Measurements from ENCODE around the gene TMEM151B.
"Not testable (repeated sequence)": the region's sequence is repeated elsewhere in the genome, so short reads cannot be mapped to it uniquely, and the experiment has no call there.

Gene TMEM151B

DNA sequence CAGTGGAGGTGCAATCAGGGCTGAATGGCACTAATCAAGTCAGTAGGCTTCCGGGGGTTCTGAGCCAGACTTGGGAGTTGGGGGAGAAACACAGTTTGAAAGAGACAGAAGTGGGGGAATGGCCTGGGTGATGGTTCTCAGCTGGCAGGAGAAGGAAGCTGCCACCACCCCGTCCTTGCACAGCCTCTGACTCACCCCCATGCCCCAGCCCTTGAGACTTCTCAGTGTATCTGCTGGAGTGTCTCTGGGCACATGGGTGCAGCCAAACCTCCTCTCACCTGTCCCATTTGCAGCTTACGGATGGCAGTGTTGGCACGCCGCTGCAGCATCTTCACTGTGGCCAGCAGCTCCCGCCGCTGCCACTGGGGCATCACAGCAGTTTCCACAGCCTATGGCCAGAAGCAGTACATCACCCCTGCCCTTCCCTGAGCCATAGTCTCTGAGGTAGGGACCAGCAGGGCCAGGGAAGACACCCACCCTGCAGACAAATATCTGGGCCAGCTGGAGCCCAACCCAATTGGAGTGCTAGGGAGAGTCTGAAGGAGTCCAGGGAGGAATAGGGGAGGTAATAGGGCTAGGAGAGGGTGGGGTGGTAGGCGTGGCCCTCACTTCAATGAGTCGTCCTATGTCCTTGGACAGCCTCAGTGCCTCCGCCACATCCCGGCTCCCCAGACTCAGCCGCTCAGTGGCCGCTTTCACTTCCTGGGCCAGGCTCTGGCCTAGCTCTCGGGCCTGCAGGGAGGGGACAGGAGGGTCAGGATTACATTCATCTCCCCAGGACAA lies 31.7 kb downstream of the TMEM151B start:
- no peak for DNase-seq

DNA sequence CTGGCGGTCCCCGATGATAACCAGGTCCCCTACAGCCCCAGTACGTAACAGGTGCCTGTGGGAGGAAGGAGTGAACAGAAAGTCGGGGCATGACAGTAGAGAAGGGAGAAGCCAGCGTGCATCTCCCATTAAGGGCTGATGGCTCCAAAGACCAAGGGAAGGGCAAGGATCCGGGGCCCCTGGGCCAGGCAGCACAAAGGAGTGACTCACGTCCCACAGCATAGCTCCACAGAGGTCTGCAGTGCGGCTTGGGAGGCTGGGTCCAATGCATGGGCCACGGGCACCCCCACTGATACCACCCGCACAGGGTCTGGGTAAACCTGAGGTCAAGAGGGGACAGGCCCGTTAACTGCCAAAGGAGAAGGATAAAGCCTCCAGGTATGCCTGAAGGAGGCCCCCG lies 32.6 kb downstream of the TMEM151B start:
- DNase-seq: no peak

DNA sequence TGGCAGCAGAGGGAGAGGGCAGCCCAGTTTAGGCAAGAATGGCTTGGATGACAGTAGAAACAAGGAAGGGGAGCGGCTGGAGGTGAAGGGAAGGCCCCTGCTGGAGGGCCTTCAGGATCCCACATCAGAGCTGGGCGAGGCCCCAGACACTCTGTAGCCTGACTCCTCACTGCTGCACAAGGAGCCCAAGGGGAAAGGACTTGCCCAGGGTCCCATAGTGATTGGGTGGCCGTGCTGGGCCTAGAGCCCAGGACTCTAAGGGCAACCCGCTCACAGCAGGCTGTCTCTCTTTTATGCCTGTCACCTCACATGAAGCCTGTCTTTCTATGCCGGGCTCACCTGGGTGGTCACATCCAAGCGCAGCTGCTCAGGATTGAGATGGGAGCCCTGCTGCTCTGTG lies 33.6 kb downstream of the TMEM151B start:
- no peak for DNase-seq

DNA sequence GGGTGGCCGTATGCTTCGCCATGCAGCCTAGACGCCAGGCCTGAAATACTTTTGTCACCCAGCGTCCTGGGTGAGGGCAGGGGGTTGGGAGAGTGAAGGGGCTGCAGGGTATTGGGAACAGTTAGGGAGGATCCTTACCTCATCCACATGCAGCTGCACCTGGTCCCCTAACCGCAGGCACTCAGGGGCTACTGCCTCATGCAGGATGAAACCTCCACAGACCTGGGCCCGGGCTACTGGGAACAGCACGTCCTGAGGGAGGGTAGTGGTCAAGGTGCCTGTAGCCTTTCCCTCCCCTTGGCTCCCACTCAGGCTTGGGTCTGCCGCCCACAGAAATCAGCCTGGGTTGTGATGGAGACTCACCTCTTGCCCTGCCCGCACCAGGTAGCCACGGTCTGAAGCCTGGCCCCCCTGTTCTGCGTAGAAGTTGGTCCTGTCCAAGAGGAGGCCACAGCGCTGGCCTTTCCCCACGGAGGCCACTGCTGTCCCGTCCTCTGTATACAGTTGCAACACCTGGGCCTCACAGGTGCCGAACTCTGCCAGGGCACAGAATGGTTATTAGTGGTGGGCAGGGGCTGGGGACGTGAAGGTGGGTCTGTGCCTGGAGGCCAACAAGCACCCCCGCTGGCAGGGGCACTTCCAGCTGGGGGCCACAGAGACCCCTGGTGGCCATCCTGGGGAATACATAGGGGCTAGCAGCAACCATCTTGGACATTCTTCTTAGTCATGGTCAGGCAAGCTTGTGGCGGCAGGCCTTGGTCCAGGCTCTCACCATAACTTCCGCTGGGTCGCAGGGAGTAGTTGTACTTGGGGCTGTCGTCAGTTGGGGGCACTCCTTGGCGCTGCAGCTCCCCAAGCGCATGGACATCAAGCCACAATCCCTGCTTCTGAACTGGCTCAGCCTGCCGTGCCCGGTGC lies 34.3 kb downstream of the TMEM151B start:
- peak in 12 of 56 donors; percentile 8 to 34 (median 16) for DNase-seq

DNA sequence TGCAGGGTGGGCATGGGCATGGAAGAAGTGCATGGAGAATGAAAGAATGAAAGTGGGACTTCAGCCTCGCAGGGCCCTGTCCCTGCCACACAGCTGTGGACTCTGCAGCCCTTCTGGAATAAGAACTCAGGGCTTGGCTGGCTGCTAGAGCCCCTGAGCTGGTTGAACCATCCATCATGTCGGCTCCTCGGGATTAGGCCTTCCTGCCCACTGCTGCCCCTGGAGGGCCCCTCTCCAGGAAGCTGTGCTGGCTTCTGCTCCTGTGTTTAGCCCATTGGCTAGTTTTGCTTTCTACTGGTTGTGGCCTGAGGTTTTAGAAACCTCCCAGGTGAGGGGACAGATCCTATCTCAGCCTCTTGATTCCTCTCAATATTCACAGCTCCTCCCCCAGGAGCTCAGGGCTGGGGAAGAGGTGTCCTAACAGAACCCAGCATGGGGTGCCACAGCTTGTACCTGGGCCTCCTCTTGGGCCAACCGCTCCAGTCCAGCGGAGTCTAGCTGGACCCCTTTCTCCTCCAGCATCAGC lies 35.0 kb downstream of the TMEM151B start:
- no peak for DNase-seq

DNA sequence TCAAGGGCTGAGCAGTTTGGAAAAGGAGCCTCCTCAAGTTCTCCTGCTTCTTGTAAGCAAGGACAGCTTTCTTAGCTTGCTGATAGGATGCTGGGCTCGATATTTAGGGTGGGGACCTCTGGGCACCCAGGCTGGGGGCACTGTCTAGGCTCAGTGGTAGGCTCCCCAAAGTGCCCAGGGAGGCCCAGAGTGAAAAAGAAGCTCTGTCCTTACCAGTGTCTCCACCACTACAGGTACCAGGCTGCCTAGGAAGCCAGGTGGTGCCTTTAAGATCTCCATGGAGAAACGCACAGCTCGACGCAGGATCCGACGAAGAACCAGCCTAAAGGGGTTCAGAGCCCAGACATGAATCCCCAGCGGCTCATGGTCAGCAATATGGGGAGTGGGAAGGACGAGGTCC lies 36.5 kb downstream of the TMEM151B start:
- no peak for DNase-seq

DNA sequence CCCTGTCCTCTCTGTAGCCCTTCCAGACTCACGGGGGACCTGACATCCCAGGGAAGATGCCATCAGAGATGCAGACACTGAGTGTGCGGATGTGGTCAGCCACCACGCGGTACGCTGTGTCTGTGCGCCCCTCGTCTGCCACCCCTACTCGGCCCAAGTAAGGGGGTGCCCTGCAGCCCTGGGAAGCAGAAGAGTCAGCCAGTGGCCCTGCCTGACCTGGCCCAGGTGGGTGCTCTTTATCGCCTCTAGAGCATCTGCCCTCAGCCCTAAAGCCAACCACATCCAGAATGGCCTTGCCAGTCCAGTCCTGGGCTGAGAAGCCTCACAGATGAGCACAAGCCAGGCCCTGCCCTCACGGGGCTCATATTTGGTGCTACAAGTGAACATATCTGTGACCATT lies 37.0 kb downstream of the TMEM151B start:
- DNase-seq: no peak

DNA sequence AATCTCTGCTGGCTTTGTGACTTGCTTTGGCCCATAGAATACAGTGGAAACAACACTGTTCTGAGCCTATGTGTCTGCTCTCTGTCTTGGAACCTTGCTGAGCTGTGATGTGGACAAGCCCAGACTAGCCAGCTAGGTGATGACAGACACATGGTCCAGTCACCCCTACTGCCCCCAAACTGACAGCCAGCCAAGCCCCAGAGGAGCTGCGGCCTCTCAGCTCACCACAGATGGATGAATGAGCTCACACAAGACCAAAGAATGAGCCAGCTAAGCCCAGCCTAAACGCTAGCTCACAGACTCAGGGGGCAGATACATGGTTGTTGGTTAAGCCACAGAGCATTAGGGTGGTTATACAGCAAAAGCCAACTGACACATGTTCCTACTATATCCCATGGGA lies 38.8 kb downstream of the TMEM151B start:
- DNase-seq: no peak

DNA sequence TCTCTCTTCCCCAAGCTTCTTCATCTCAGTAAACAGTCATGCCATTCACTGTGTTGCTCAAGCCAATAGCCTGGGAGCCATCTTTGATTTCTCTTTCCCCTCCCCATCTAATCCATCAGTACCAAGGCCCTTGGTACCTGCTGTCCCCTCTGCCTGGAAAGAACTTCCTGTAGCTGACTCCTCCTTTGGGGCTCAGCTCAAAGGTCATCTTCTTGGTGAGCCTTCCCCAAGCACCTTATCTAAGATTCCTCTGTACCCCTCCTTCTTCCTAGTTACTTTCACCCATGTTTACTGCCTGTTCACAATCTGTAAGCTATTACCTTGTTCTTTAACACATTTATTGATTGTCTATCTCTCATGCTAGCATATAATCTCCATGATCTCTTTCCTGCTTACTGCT lies 39.4 kb downstream of the TMEM151B start:
- DNase-seq: no peak

DNA sequence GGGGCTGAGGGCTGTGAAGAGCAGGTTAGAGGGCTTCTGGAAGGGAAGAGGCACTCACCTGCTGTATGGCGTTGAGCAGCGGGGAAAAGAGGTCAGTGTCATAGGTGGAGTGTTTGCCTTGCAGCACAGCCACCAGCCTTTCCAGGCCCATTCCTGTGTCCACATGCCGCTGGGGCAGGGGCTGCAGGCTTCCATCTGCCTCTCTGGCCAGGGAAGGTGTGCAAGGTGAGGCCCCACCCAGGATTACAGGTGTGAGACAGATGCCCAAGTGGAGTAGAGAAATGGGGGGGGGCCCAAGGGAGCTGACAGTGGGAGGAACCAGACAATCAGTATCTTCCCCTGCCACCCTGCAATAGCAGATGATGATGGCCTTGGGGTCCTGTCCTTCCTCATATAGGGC lies 40.0 kb downstream of the TMEM151B start:
- DNase-seq: no peak

DNA sequence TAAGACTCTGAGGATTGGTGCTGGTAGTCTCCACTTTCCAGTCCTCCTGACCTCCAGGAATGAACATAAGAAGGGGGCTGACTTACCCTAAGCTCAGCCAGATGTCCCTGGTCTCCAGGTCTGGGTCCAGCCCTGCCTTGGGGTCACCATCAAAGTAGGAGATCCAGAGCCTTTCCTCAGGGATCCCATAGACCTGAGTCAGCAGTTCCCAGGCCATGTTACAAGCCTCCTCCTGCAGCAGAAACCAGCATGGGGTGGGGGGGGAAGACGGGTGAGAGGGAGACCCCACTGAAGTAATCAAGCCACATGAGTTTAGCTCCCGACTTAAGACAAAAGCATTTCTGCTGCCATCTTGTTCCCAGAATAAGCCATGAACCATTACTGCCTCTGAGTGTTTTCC lies 41.1 kb downstream of the TMEM151B start:
- DNase-seq: no peak

DNA sequence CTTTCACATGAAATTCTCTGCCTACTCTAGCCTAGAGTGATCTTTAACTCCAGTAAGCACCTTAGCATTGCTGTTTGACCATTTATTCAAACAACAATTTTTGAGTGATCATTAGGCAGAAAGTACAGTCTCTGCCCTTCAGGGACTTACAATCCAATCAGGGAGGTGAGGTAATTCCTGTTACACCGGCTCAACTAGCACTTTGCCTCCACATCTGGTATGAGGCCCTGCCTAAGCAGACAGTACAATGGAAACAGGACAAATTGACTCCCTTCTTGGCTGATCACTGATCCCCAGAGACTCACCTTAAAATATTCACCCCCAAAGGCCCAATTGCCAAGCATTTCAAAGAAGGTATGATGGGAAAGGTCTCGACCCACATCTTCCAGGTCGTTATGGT lies 41.5 kb downstream of the TMEM151B start:
- no peak for DNase-seq

DNA sequence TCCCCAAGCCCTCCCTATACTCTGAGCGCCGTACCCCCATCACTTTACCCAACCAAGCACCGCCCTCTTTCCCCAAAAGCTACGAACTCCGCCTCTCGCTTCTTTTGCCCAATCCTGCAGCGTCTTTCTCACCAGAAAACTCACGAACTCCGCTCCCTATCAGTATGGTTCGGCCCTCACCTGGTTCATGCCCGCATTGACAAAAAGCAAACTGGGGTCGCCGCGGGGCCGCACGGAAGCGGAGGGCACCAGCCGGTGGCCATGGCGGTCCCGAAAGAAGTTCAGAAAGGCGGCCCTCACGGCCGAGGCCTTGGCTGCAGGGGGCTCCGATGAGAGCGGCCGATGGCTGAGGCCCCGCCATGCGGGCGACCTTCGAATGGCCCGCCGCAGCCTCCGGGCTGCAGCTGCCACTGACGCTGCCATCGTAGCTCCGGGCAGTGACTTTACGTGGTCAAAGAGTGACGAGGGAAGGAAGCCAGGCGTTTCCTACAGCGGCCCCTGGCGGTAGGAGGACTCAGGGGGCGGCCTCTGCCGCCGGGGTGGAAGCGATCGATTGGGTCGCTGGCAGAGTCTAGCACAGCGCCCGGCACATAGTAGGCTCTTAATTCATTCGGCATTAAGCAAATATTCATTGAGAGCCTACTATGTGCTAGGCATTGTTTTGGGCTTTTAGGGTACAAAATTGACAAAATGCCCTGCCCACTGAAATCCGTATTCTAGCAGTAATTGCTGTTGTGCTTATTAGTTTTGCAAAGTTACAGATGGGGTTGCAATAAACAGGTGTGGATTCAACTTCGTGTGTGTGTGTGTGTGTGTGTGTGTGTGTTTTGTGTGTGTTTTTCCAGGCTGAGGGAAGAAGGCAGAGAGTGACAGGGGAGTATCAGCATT lies 42.9 kb downstream of the TMEM151B start, which contains the start of gene AARS2:
Gene AARS2 (minus strand): TSS at position 447 of the 888 bp plus-strand sequence. CDS start 24 bp downstream, at position 423.
- DNase-seq: peak; percentile 9 to 86 (median 66)

DNA sequence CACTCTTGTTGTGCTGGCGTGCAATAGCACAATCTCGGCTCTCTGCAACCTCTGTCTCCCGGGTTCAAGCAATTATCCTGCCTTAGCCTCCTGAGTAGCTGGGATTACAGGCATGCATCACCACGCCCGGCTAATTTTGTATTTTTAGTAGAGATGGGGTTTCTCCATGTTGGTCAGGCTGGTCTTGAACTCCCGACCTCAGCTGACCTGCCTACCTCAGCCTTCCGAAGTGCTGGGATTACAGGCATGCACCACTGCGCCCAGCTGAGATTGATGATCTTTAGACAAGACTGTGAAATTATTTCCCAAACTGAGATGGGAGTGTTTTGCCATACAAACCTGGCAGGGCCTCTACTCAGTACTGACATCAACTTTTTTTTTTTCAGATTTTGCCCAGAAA lies 44.4 kb downstream of the TMEM151B start:
- DNase-seq: not testable (repeated sequence)

DNA sequence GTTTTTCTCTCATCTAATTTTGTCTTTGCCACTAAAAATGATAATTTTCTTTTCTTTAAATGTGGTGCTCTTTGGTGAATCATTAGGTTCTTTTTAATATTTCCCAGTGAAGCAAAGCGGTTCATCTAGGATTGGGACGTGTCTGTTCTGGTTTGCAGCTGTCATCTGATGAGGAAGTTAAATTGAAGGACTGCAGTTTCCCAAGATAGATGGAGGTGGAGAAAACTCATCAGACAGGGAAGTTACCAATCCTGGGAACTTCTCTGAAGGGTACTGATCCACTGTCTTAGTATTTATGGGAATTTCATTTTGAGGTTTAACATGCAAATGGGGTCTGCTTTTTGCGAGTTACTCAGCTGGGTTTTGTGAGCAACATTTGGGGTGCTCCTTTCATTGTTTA lies 45.3 kb downstream of the TMEM151B start:
- DNase-seq: no peak

DNA sequence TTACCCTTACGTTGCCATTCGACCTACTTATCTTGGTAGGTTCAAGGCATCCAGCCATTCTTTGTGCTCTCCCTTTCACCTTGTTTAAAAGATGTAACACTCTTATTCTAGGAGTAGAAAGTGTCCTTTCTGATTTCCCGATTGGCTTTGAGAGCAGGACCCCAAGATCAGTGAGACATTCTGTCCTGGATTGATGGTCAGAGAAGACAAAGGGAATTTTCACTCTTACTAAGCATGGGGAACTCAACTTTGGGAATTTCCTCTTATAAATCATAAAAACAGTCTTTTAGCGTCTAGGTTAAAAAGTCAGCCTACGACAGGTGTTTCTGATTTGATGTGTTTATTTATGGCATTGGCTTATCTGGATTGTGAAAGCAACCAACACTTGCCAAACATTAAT lies 45.7 kb downstream of the TMEM151B start:
- no peak for DNase-seq

DNA sequence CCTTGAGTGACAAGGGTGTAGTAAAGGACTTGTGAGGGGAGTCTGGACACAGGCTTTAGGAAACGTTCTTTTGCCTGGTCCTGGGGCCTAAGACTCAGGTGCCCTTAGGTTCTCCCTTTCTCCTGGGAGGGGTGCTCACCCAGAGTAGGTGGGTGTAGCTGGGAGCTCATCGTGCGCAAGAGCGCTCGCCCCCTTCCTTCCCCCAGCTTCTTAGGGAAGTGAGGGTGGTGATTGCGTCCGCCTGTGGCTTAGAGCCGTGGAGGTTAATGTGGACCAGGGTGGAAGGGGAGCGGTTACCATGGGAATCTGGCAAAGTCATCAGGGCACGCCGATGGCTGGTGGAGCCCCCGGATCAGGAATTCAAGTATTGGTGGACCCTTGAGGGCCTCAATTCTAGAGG lies 46.2 kb downstream of the TMEM151B start:
- DNase-seq: no peak

DNA sequence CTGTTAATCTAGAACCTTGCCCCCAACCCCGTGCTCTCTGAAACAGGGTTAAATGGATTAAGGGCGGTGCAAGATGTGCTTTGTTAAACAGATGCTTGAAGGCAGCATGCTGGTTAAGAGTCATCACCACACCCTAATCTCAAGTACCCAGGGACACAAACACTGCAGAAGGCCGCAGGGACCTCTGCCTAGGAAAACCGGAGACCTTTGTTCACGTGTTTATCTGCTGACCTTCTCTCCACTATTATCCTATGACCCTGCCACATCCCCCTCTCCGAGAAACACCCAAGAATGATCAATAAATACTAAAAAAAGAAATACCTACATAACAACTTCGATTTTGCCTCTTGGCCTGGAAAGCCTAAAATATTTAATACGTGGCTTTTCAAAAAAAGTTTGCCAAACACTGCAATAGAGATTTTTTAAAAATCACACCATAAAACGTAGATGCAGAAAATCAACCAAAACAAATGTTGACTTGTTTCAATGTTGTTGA lies 46.9 kb downstream of the TMEM151B start:
- DNase-seq: not testable (repeated sequence)

DNA sequence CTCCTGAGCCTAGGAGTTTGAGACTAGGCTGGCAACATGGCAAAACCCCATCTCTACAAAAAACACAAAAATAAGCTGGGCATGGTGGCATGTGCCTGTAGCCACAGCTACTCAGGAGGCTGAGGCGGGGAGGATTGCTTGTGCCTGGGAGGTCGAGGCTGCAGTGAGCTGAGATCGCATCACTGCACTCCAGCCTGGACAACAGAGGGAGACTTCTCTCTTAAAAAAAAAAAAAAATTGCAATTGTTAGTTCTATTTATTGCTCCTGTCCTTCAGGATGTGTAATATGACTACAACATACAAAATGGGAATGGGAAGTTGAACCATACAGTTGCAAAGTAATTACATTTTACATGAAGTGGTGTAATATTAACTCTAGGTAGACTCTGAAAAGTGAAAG lies 51.0 kb downstream of the TMEM151B start:
- DNase-seq: no peak

DNA sequence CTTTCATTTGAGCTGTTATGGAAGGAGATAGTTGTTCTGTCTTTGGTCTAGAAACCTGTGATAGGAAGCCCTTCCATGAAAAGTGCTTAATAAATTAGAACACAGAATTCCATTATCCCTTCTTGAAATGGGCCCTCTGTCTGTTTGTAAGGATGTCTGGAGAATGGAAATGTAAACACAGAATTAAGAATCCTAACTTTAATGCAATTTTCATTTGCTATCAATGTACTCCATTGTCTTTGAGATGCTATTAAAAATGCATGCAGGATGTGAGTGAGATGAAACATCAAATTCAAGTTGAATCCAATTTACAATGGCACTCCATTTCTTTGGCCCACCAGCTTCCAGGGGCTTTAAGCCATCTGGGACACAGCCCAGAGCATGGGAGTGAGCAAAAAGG lies 56.8 kb downstream of the TMEM151B start:
- peak in 5 of 56 donors; percentile 0 to 26 (median 8) for DNase-seq

DNA sequence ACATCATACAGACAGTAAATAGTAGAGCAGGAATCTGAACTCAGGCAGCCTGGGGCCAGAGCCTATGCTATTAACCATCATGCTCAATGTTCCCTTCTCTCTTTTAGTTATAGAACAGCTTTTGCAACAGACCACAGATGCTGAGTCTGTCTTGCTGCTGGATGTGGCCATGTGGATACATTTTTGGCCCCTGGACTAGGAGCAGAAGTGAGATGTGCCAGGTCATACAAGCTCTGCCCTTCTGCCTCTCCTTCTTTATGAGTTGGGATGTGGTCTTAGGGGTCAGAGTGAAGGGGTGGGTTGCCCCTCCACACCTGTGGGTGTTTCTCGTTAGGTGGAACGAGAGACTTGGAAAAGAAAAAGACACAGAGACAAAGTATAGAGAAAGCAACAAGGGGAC lies 57.5 kb downstream of the TMEM151B start:
- no peak for DNase-seq

All from amygdala (tissue), 56 donors.